Hepatocyte (in vitro differentiated cells): ENCODE results near the gene HARS2. TPM values are rescaled to one million over a fixed set of nuclear protein-coding genes. Genes with fewer than 3 reads are reported as not detected.

ENCODE experiments used
- DNase-seq: peaks from one replicate; pipeline ENCODE4 v3.0.0-alpha.2; 2016; ENCODE audit warnings: low spot score
- H2AFZ ChIP-seq: fragments of 200-600 bp; sonication (generic); 2 replicates; pipeline ENCODE4 v1.6.0; 2016; ENCODE audit warnings: antibody characterized with exemption, mild to moderate bottlenecking
- H3K27ac ChIP-seq: fragments of 200-600 bp; sonication (generic); 2 replicates; pipeline ENCODE4 v1.5.1; 2016; ENCODE audit warnings: mild to moderate bottlenecking
- H3K27me3 ChIP-seq: fragments of 200-600 bp; sonication (generic); 2 replicates; pipeline ENCODE4 v1.6.1; 2016
- H3K36me3 ChIP-seq: fragments of 200-600 bp; sonication (generic); replicated peaks from 2 replicates; pipeline ENCODE4 v1.5.1; 2016; ENCODE audit warnings: low read depth; ENCODE audit not compliant: insufficient read depth
- H3K4me1 ChIP-seq: fragments of 200-600 bp; sonication (generic); 2 replicates; pipeline ENCODE4 v1.5.1; 2016; ENCODE audit warnings: mild to moderate bottlenecking, moderate library complexity; ENCODE audit not compliant: insufficient read depth
- H3K4me2 ChIP-seq: fragments of 200-600 bp; sonication (generic); 2 replicates; pipeline ENCODE4 v1.6.0; 2016
- H3K4me3 ChIP-seq: fragments of 200-600 bp; sonication (generic); 2 replicates; pipeline ENCODE4 v1.5.1; 2016; ENCODE audit warnings: mild to moderate bottlenecking
- H3K79me2 ChIP-seq: fragments of 200-600 bp; sonication (generic); 2 replicates; pipeline ENCODE4 v1.6.0; 2017; ENCODE audit warnings: mild to moderate bottlenecking
- H3K9me2 ChIP-seq: fragments of 200-600 bp; sonication (generic); replicated peaks from 2 replicates; pipeline ENCODE4 v1.6.0; 2017; ENCODE audit warnings: mild to moderate bottlenecking; ENCODE audit not compliant: insufficient read depth
- H3K9me3 ChIP-seq: fragments of 200-600 bp; sonication (generic); 2 replicates; pipeline ENCODE4 v1.5.1; 2016; ENCODE audit warnings: low read depth, mild to moderate bottlenecking
- H4K20me1 ChIP-seq: fragments of 200-600 bp; sonication (generic); 2 replicates; pipeline ENCODE4 v1.6.0; 2016; ENCODE audit warnings: mild to moderate bottlenecking; ENCODE audit not compliant: insufficient read depth, poor library complexity, severe bottlenecking
- CTCF ChIP-seq: fragments of 200-600 bp; sonication (generic); IDR thresholded peaks from 2 replicates; pipeline ENCODE4 v1.5.1; 2016; ENCODE audit warnings: antibody characterized with exemption, mild to moderate bottlenecking; ENCODE audit not compliant: poor library complexity
- EZH2 ChIP-seq: fragments of 200-600 bp; sonication (generic); IDR thresholded peaks from 2 replicates; pipeline ENCODE4 v1.6.1; 2016; ENCODE audit warnings: antibody characterized with exemption, mild to moderate bottlenecking, borderline replicate concordance
- EZH2phosphoT487 ChIP-seq: fragments of 200-600 bp; sonication (generic); IDR thresholded peaks from one replicate; pipeline ENCODE4 v1.6.1; 2018; ENCODE audit warnings: antibody characterized with exemption, mild to moderate bottlenecking, low read depth, moderate library complexity; ENCODE audit not compliant: unreplicated experiment, severe bottlenecking
- WGBS: methylation state at CpG from one replicate; pipeline ENCODE4 v1.1.6; 2016; ENCODE audit warnings: low lambda C conversion rate; ENCODE audit errors: missing lambda C conversion rate; 5-methylcytosine and 5-hydroxymethylcytosine counted together
- microRNA-seq: library from miRNA; unstranded; fragments of <30 nt; microRNA quantifications from one replicate; pipeline ENCODE4, GENCODE V29; 2017
- polyA plus RNA-seq: library from polyadenylated mRNA; unstranded; fragments of >200 nt; fragmentation: Nextera tagmentation; extraction: Ambion mirVana; gene quantifications from 2 replicates; pipeline ENCODE4 v1.2.1, GENCODE V29; 2016
- small RNA-seq: library from RNA; depleted of rRNA; stranded (forward); fragments of <200 nt; gene quantifications from one replicate; pipeline ENCODE3, GENCODE V24; 2014
- total RNA-seq: library from RNA; depleted of rRNA; stranded (reverse); fragments of >200 nt; gene quantifications from 2 replicates; pipeline ENCODE4 v1.2.3, GENCODE V29; 2014

Gene HARS2
- total and polyA plus RNA-seq, 2 experiments from 2014 or later = 26.9 to 32.3 TPM

- Histone ChIP-seq H3K27ac (no peak overlapping the region), H4K20me1 (no peaks in the 10 kb centered on the region), H3K9me3 (no peaks in the 10 kb centered on the region), H3K4me1 (no peaks in the 10 kb centered on the region), H3K9me2 (no peaks in the 10 kb centered on the region), H2AFZ (no peak overlapping the region), H3K36me3 (no peaks in the 10 kb centered on the region), H3K79me2 (no peaks in the 10 kb centered on the region), H3K4me3 (no peak overlapping the region), H3K27me3 (peaks cover 5% of the 10 kb centered on the region), H3K4me2 (no peak overlapping the region)
- 84% methylated on average over 4 of the region's 4 CpGs for WGBS
- no peak for DNase-seq
- TF ChIP-seq CTCF (no peak), EZH2phosphoT487 (no peak), EZH2 (no peak)
These were observed 41.8 kb downstream of the HARS2 start for GRCh38 chr5:140733098-140733497.

- no peak for TF ChIP-seq EZH2phosphoT487
- no peak for TF ChIP-seq EZH2
- peak; percentile 37 for TF ChIP-seq CTCF
- Histone ChIP-seq H4K20me1 (no peaks in the 10 kb centered on the region), H3K9me3 (no peaks in the 10 kb centered on the region), H3K9me2 (no peaks in the 10 kb centered on the region), H3K36me3 (no peaks in the 10 kb centered on the region), H2AFZ (no peak overlapping the region), H3K79me2 (no peaks in the 10 kb centered on the region), H3K27me3 (peaks cover 5% of the 10 kb centered on the region), H3K27ac (no peak overlapping the region), H3K4me3 (no peak overlapping the region), H3K4me2 (no peak overlapping the region), H3K4me1 (no peaks in the 10 kb centered on the region)
- DNase-seq = peak; percentile 37
- 66% methylated on average over 7 of the region's 7 CpGs for WGBS
These were observed 43.1 kb downstream of the HARS2 start for GRCh38 chr5:140734354-140734753.

- H3K4me2 ChIP-seq = no peak overlapping the region
- no peaks in the 10 kb centered on the region for H3K36me3 ChIP-seq
- WGBS = 81% methylated on average over 1 of the region's 1 CpG
- DNase-seq = no peak
- no peak overlapping the region for H2AFZ ChIP-seq
- H3K79me2 ChIP-seq = no peaks in the 10 kb centered on the region
- no peak overlapping the region for H3K27ac ChIP-seq
- TF ChIP-seq EZH2 = no peak
- TF ChIP-seq EZH2phosphoT487 = no peak
- TF ChIP-seq CTCF = no peak
- no peaks in the 10 kb centered on the region for H4K20me1 ChIP-seq
- no peak overlapping the region for H3K4me3 ChIP-seq
- H3K9me3 ChIP-seq = no peaks in the 10 kb centered on the region
- no peaks in the 10 kb centered on the region for H3K4me1 ChIP-seq
- H3K27me3 ChIP-seq = peaks cover 5% of the 10 kb centered on the region
- no peaks in the 10 kb centered on the region for H3K9me2 ChIP-seq
These were observed 46.2 kb downstream of the HARS2 start for GRCh38 chr5:140737486-140737885.

- Histone ChIP-seq H3K36me3 (no peaks in the 10 kb centered on the region), H4K20me1 (no peaks in the 10 kb centered on the region), H3K27ac (no peak overlapping the region), H3K4me2 (no peak overlapping the region), H3K9me3 (no peaks in the 10 kb centered on the region), H3K9me2 (no peaks in the 10 kb centered on the region), H2AFZ (no peak overlapping the region), H3K4me1 (no peaks in the 10 kb centered on the region), H3K79me2 (no peaks in the 10 kb centered on the region), H3K4me3 (no peak overlapping the region), H3K27me3 (no peaks in the 10 kb centered on the region)
- DNase-seq = no peak
- no peak for TF ChIP-seq EZH2
- 60% methylated on average over 1 of the region's 1 CpG for WGBS
These were observed 50.7 kb downstream of the HARS2 start for GRCh38 chr5:140741967-140742366.

Small RNAs within 50 kb of the gene (microRNA-seq; reads per million reads assigned to microRNA genes)
- gene MIR3655 = not detected

Small RNAs within 50 kb of the gene (small RNA-seq; reads per million reads assigned to genes)
- gene VTRNA1-1 (141 reads per million, percentile 98 among the genes with 10 or more reads in this experiment), gene VTRNA1-2 (23.2 reads per million, percentile 96 among the genes with 10 or more reads in this experiment), gene VTRNA1-3 (3.0 reads per million, percentile 90 among the genes with 10 or more reads in this experiment)

Other genes with a start within 250 kb of the HARS2 start
- gene EIF4EBP3, start 143.8 kb upstream of the HARS2 start, total RNA-seq = 2.7 and 3.5 TPM in 2 replicates
- gene EIF4EBP3, start 143.8 kb upstream of the HARS2 start, polyA plus RNA-seq = 6.6 and 6.9 TPM in 2 replicates
- 24.4 and 26.5 TPM in 2 replicates for gene SRA1, start 134.0 kb upstream of the HARS2 start, total RNA-seq
- gene SRA1, start 134.0 kb upstream of the HARS2 start, polyA plus RNA-seq = 66.4 and 66.6 TPM in 2 replicates
- gene APBB3, start 126.9 kb upstream of the HARS2 start, total RNA-seq = 19.5 and 21.0 TPM in 2 replicates
- 41.5 and 51.5 TPM in 2 replicates for gene APBB3, start 126.9 kb upstream of the HARS2 start, polyA plus RNA-seq
- gene SLC35A4, start 126.6 kb upstream of the HARS2 start, total RNA-seq = 29.2 and 34.1 TPM in 2 replicates
- 70.4 and 81.0 TPM in 2 replicates for gene SLC35A4, start 126.6 kb upstream of the HARS2 start, polyA plus RNA-seq
- gene CD14, start 58.3 kb upstream of the HARS2 start, total RNA-seq = 0.84 and 2.3 TPM in 2 replicates
- gene CD14, start 58.3 kb upstream of the HARS2 start, polyA plus RNA-seq = 0.45 and 1.9 TPM in 2 replicates
- 10.0 and 25.8 TPM in 2 replicates for gene TMCO6, start 52.0 kb upstream of the HARS2 start, total RNA-seq
- gene TMCO6, start 52.0 kb upstream of the HARS2 start, polyA plus RNA-seq = 9.3 and 13.1 TPM in 2 replicates
- gene NDUFA2, start 43.8 kb upstream of the HARS2 start, total RNA-seq = 82.7 and 82.9 TPM in 2 replicates
- 161 and 182 TPM in 2 replicates for gene NDUFA2, start 43.8 kb upstream of the HARS2 start, polyA plus RNA-seq
- gene IK, start 43.6 kb upstream of the HARS2 start, total RNA-seq = 68.7 and 72.2 TPM in 2 replicates
- 75.0 and 83.2 TPM in 2 replicates for gene IK, start 43.6 kb upstream of the HARS2 start, polyA plus RNA-seq
- gene WDR55, start 26.6 kb upstream of the HARS2 start, total RNA-seq = 21.2 and 21.4 TPM in 2 replicates
- gene WDR55, start 26.6 kb upstream of the HARS2 start, polyA plus RNA-seq = 23.0 and 25.6 TPM in 2 replicates
- gene DND1, start 17.9 kb upstream of the HARS2 start, total RNA-seq = 0.36 and 1.3 TPM in 2 replicates
- gene DND1, start 17.9 kb upstream of the HARS2 start, polyA plus RNA-seq = 0.52 and 0.85 TPM in 2 replicates
- gene HARS1, start 85 bp upstream of the HARS2 start, total RNA-seq = 40.0 and 41.1 TPM in 2 replicates
- gene HARS1, start 85 bp upstream of the HARS2 start, polyA plus RNA-seq = 56.6 and 58.8 TPM in 2 replicates
- 37.7 and 40.9 TPM in 2 replicates for gene ZMAT2, start 9.0 kb downstream of the HARS2 start, total RNA-seq
- gene ZMAT2, start 9.0 kb downstream of the HARS2 start, polyA plus RNA-seq = 29.5 and 47.6 TPM in 2 replicates
- 0.04 TPM in 1 of 2 replicates, not detected in the other for gene PCDHA1, start 94.7 kb downstream of the HARS2 start, total RNA-seq
- not detected in 2 replicates for gene PCDHA1, start 94.7 kb downstream of the HARS2 start, polyA plus RNA-seq
- 2.3 and 3.9 TPM in 2 replicates for gene PCDHA2, start 103.4 kb downstream of the HARS2 start, total RNA-seq
- gene PCDHA2, start 103.4 kb downstream of the HARS2 start, polyA plus RNA-seq = 2.0 and 2.6 TPM in 2 replicates
- gene PCDHA3, start 109.6 kb downstream of the HARS2 start, total RNA-seq = 0.84 and 1.1 TPM in 2 replicates
- gene PCDHA3, start 109.6 kb downstream of the HARS2 start, polyA plus RNA-seq = 0.12 and 0.49 TPM in 2 replicates
- gene PCDHA4, start 115.6 kb downstream of the HARS2 start, total RNA-seq = 25.2 and 30.0 TPM in 2 replicates
- 9.1 and 12.3 TPM in 2 replicates for gene PCDHA4, start 115.6 kb downstream of the HARS2 start, polyA plus RNA-seq
- gene PCDHA5, start 130.2 kb downstream of the HARS2 start, total RNA-seq = 2.2 and 2.5 TPM in 2 replicates
- 0.15 and 0.45 TPM in 2 replicates for gene PCDHA5, start 130.2 kb downstream of the HARS2 start, polyA plus RNA-seq
- gene PCDHA6, start 136.5 kb downstream of the HARS2 start, total RNA-seq = 3.2 and 3.4 TPM in 2 replicates
- gene PCDHA6, start 136.5 kb downstream of the HARS2 start, polyA plus RNA-seq = 0.27 and 0.38 TPM in 2 replicates
- 1.7 and 3.3 TPM in 2 replicates for gene PCDHA7, start 142.8 kb downstream of the HARS2 start, total RNA-seq
- gene PCDHA7, start 142.8 kb downstream of the HARS2 start, polyA plus RNA-seq = 0.11 and 0.95 TPM in 2 replicates
- 1.6 and 1.9 TPM in 2 replicates for gene PCDHA8, start 149.7 kb downstream of the HARS2 start, total RNA-seq
- 0.13 and 0.44 TPM in 2 replicates for gene PCDHA8, start 149.7 kb downstream of the HARS2 start, polyA plus RNA-seq
- gene PCDHA9, start 156.9 kb downstream of the HARS2 start, total RNA-seq = 1.5 and 2.5 TPM in 2 replicates
- gene PCDHA9, start 156.9 kb downstream of the HARS2 start, polyA plus RNA-seq = 0.57 and 0.90 TPM in 2 replicates
- 9.7 and 13.8 TPM in 2 replicates for gene PCDHA10, start 164.4 kb downstream of the HARS2 start, total RNA-seq
- 7.4 and 7.7 TPM in 2 replicates for gene PCDHA10, start 164.4 kb downstream of the HARS2 start, polyA plus RNA-seq
- gene PCDHA11, start 177.5 kb downstream of the HARS2 start, total RNA-seq = 1.8 and 4.5 TPM in 2 replicates
- gene PCDHA11, start 177.5 kb downstream of the HARS2 start, polyA plus RNA-seq = 2.5 TPM in 2 replicates
- gene PCDHA12, start 183.9 kb downstream of the HARS2 start, total RNA-seq = 18.7 TPM in 2 replicates
- gene PCDHA12, start 183.9 kb downstream of the HARS2 start, polyA plus RNA-seq = 7.2 and 7.8 TPM in 2 replicates
- 4.1 and 4.3 TPM in 2 replicates for gene PCDHA13, start 190.7 kb downstream of the HARS2 start, total RNA-seq
- 0.27 and 1.2 TPM in 2 replicates for gene PCDHA13, start 190.7 kb downstream of the HARS2 start, polyA plus RNA-seq
- 6.3 and 7.0 TPM in 2 replicates for gene PCDHAC1, start 234.8 kb downstream of the HARS2 start, total RNA-seq
- 0.41 and 1.3 TPM in 2 replicates for gene PCDHAC1, start 234.8 kb downstream of the HARS2 start, polyA plus RNA-seq